H1 (cell line): ENCODE data around the gene YARS1. TPM values are rescaled to one million over a fixed set of nuclear protein-coding genes. Genes with fewer than 3 reads are reported as not detected.

Experiments
- CHD7 ChIP-seq: fragments of 300-600 bp; sonication (generic); IDR thresholded peaks from 2 replicates; pipeline ENCODE4 v1.7.1; 2012; ENCODE audit warnings: low read length, moderate library complexity, mild to moderate bottlenecking, inconsistent platforms; ENCODE audit not compliant: insufficient replicate concordance
- EZH2 ChIP-seq: fragments of 200-600 bp; sonication (generic); IDR thresholded peaks from 2 replicates; pipeline ENCODE4 v1.7.1; 2012; ENCODE audit warnings: low read depth, mild to moderate bottlenecking, moderate library complexity, low read length, inconsistent platforms; ENCODE audit not compliant: severe bottlenecking
- HDAC2 ChIP-seq, 2 experiments: fragments of 300-600 bp in 1 of 2; sonication (generic) in 1 of 2; IDR thresholded peaks; 2 replicates each; pipeline ENCODE4 v1.6.1; 2011 to 2012; ENCODE audit warnings: low read depth in 2 of 2, low read length in 2 of 2, mild to moderate bottlenecking in 2 of 2, moderate library complexity in 2 of 2, borderline replicate concordance in 1 of 2, inconsistent platforms in 1 of 2
- HDAC6 ChIP-seq: IDR thresholded peaks from one replicate; pipeline ENCODE4 v1.7.1; 2012; ENCODE audit warnings: low read depth, mild to moderate bottlenecking, inconsistent platforms, low read length, moderate library complexity
- POLR2A ChIP-seq, 2 experiments: IDR thresholded peaks; 1 replicate in 1 of 2; 2 replicates in 1 of 2; pipeline ENCODE4 v1.6.1; 2011; ENCODE audit warnings: low read depth in 2 of 2, low read length in 2 of 2, mild to moderate bottlenecking in 2 of 2; ENCODE audit errors: control extremely low read depth in 1 of 2
- polyA plus RNA-seq, 7 experiments: library from polyadenylated mRNA; depleted of rRNA in 3 of 7; stranded (reverse) in 5 of 7; unstranded in 2 of 7; fragments of >200 nt in 5 of 7; fragments of 200-250 nt in 2 of 7; gene quantifications; 1 replicate in 5 of 7; 2 replicates in 1 of 7; 4 replicates in 1 of 7; pipeline versions ENCODE4 v1.2.1 to v1.2.3, GENCODE V29; 2011 to 2013; ENCODE audit warnings: missing spikeins in 2 of 7, mixed read lengths in 2 of 7
- total RNA-seq: library from RNA; stranded (reverse); fragmentation: NEBNext Ultra II Directional; extraction: Animal tissue kit (Norgen Biotek cat#: 25700); gene quantifications from 2 replicates; pipeline ENCODE4 v1.2.1, GENCODE V29; 2021

Gene YARS1
- total and polyA plus RNA-seq, 2 of the 8 experiments (the other 6 are each of a cell fraction or from before 2014, with no cell fraction given) = 47.1 to 226 TPM

- TF ChIP-seq CHD7 = no peak
- no peak for TF ChIP-seq EZH2
- TF ChIP-seq POLR2A (IDR thresholded peaks at IDR 0.05; ENCODE audit: control extremely low read depth in 1 of 2, low read depth in 2 of 2, low read length in 2 of 2) = no peak
- TF ChIP-seq HDAC2 (IDR thresholded peaks at IDR 0.05; ENCODE audit: borderline replicate concordance in 1 of 2, low read depth in 2 of 2, low read length in 2 of 2) = no peak
- TF ChIP-seq HDAC6 = no peak
Observed at GRCh38 chr1:32858791-32859190, 41.6 kb upstream of the YARS1 start (continued).
